GM23338 (cell line): Measurements from ENCODE around the gene FBXO31. TPM values are rescaled to one million over a fixed set of nuclear protein-coding genes. Genes with fewer than 3 reads are reported as not detected.

Experiments used
- ATAC-seq: fragments of 200-7000 bp; cut with Tn5 transposase; 3 replicates; pipeline ENCODE4 v1.9.1; 2020
- DNase-seq: peaks from one replicate; pipeline ENCODE4 v3.0.0-alpha.2; 2015; ENCODE audit warnings: low spot score
- H2AFZ ChIP-seq: fragments of 200-600 bp; sonication (generic); 2 replicates; pipeline ENCODE4 v1.8.0; 2016; ENCODE audit warnings: antibody characterized with exemption, mild to moderate bottlenecking, moderate library complexity
- H3F3A ChIP-seq: fragments of 200-600 bp; sonication (generic); replicated peaks from 2 replicates; pipeline ENCODE4 v1.8.0; 2017; ENCODE audit warnings: antibody characterized with exemption, mixed run types, low read depth
- H3K27ac ChIP-seq: fragments of 200-600 bp; sonication (generic); 2 replicates; pipeline ENCODE4 v1.6.1; 2016; ENCODE audit warnings: low read depth
- H3K27me3 ChIP-seq: fragments of 200-600 bp; sonication (generic); 2 replicates; pipeline ENCODE4 v1.8.0; 2016; ENCODE audit warnings: mild to moderate bottlenecking, mixed run types, moderate library complexity; ENCODE audit not compliant: insufficient read depth
- H3K36me3 ChIP-seq: fragments of 200-600 bp; sonication (generic); 2 replicates; pipeline ENCODE4 v1.8.0; 2016; ENCODE audit warnings: mild to moderate bottlenecking; ENCODE audit not compliant: insufficient read depth
- H3K4me1 ChIP-seq: fragments of 200-600 bp; sonication (generic); 2 replicates; pipeline ENCODE4 v1.8.0; 2016; ENCODE audit warnings: mild to moderate bottlenecking, moderate library complexity; ENCODE audit not compliant: insufficient read depth
- H3K4me2 ChIP-seq: fragments of 200-600 bp; sonication (generic); 2 replicates; pipeline ENCODE4 v1.7.1; 2017; ENCODE audit warnings: mixed run types
- H3K4me3 ChIP-seq: fragments of 200-600 bp; sonication (generic); 2 replicates; pipeline ENCODE4 v1.6.1; 2016; ENCODE audit warnings: mixed run types
- H3K79me2 ChIP-seq: fragments of 200-600 bp; sonication (generic); replicated peaks from 2 replicates; pipeline ENCODE4 v1.8.0; 2017; ENCODE audit warnings: mild to moderate bottlenecking; ENCODE audit not compliant: insufficient read depth
- H3K9me2 ChIP-seq: fragments of 200-600 bp; sonication (generic); 2 replicates; pipeline ENCODE4 v1.8.0; 2017; ENCODE audit not compliant: insufficient read depth
- H4K20me1 ChIP-seq: fragments of 200-600 bp; sonication (generic); replicated peaks from 2 replicates; pipeline ENCODE4 v1.8.0; 2017; ENCODE audit warnings: mild to moderate bottlenecking; ENCODE audit not compliant: insufficient read depth
- H3K27ac Mint-ChIP-seq: 2 replicates; pipeline ENCODE4 v1.8.0; 2020; ENCODE audit warnings: inconsistent platforms, mild to moderate bottlenecking, moderate library complexity, mixed read lengths
- H3K27me3 Mint-ChIP-seq: 3 replicates; pipeline ENCODE4 v1.8.0; 2022; ENCODE audit warnings: low read depth, mild to moderate bottlenecking, moderate library complexity, mixed read lengths, inconsistent platforms; ENCODE audit not compliant: insufficient read depth, poor library complexity
- H3K36me3 Mint-ChIP-seq: 3 replicates; pipeline ENCODE4 v1.8.0; 2021; ENCODE audit warnings: low read depth, mild to moderate bottlenecking, inconsistent platforms, moderate library complexity, mixed read lengths
- H3K4me1 Mint-ChIP-seq: 3 replicates; pipeline ENCODE4 v1.8.0; 2020; ENCODE audit warnings: mild to moderate bottlenecking, inconsistent platforms, mixed read lengths
- H3K4me3 Mint-ChIP-seq: 3 replicates; pipeline ENCODE4 v1.8.0; 2021; ENCODE audit warnings: moderate library complexity, mild to moderate bottlenecking, inconsistent platforms, mixed read lengths
- H3K9me3 Mint-ChIP-seq: 3 replicates; pipeline ENCODE4 v1.8.0; 2020; ENCODE audit warnings: moderate library complexity, mild to moderate bottlenecking, inconsistent platforms, mixed read lengths
- CTCF ChIP-seq, 2 experiments: fragments of 200-600 bp in 1 of 2; sonication (generic) in 1 of 2; conservative IDR thresholded peaks; 2 replicates each; pipeline versions ENCODE4 v1.5.1 to v1.6.1; 2016 to 2017; ENCODE audit warnings: antibody characterized with exemption in 2 of 2, low read depth in 2 of 2, mild to moderate bottlenecking in 2 of 2, moderate library complexity in 1 of 2
- POLR2AphosphoS5 ChIP-seq: IDR thresholded peaks from 2 replicates; pipeline ENCODE4 v1.6.1; 2016; ENCODE audit warnings: antibody characterized with exemption, low read depth
- polyA plus RNA-seq: library from polyadenylated mRNA; unstranded; fragments of >200 nt; fragmentation: Nextera tagmentation; extraction: Ambion mirVana; gene quantifications from 2 replicates; pipeline ENCODE4 v1.2.1, GENCODE V29; 2016
- total RNA-seq: library from RNA; depleted of rRNA; stranded (reverse); fragments of >200 nt; shearing (Covaris generic); gene quantifications from 2 replicates; pipeline ENCODE4 v1.2.3, GENCODE V29; 2014; rRNA removed

FBXO31 gene
- total and polyA plus RNA-seq, 2 experiments from 2014 or later = 7.0 to 23.8 TPM

DNA sequence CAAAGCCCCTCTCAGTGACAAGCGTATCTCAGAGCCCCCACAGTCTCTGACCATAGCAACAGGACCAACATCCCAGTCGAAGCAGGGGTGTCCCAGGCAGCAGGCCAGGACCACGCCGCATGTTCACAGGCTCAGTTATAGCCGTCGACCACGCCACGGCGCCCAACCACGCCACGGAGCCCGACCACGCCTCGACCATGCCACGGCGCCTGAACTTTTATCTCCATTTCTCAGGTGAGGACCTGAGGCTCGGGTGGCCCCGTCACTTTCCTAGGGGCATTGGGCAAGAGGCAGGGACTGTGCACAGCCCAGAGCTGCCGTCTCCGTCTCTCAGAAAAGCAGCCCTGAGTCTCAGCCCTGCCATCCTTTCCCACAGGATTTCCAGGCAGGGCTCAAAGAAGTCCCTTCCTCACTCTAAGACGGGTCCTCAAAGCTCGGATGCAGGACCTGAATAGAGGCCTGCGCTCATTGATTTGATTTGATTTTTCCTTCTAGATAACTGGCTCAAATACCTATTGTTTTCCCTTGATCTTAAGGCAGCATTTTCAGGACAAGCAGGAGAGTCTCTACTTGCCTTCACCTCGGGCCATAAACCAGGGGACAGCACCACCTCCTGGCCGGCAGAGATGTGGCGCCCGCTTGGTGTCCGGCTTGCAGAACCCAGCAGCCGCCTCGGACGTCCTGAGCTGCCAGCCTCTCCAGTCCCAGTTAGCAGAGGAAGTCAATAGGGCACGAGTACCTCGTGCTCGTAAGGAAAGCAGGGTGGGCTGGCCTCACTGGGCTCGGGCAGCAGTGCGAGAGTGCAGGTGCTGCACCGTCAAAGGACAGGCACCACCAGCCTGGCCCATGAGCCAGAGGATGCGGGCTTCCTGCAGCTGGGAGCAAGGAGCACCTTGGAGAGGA, 105.1 kb downstream of the FBXO31 start:
- no peak overlapping the region for H3K27ac ChIP-seq
- no peak overlapping the region for H3K4me3 ChIP-seq
- H3K4me1 ChIP-seq = no peaks in the 10 kb centered on the region
- peaks cover 6% of the 10 kb centered on the region for H3K27me3 Mint-ChIP-seq
- no peaks in the 10 kb centered on the region for H3K36me3 ChIP-seq
- no peak overlapping the region for H3K27ac Mint-ChIP-seq
- no peaks in the 10 kb centered on the region for H3K9me3 Mint-ChIP-seq
- TF ChIP-seq POLR2AphosphoS5 (no peak), CTCF (conservative IDR thresholded peaks at IDR 0.05; ENCODE audit: low read depth in 2 of 2) (peak; percentile 92 to 97)
- H2AFZ ChIP-seq = peak overlapping the region; percentile 93; the same call in 1 of the 2 replicates
- no peaks in the 10 kb centered on the region for H4K20me1 ChIP-seq
- DNase-seq (peak; percentile 91), ATAC-seq (peak; percentile 97)
- H3K4me1 Mint-ChIP-seq = peaks cover 8% of the 10 kb centered on the region; the same call in 2 of the 3 replicates
- no peaks in the 10 kb centered on the region for H3F3A ChIP-seq
- H3K4me3 Mint-ChIP-seq = no peak overlapping the region
- no peaks in the 10 kb centered on the region for H3K27me3 ChIP-seq
- no peaks in the 10 kb centered on the region for H3K79me2 ChIP-seq
- H3K36me3 Mint-ChIP-seq = no peaks in the 10 kb centered on the region
- H3K4me2 ChIP-seq = no peak overlapping the region
- H3K9me2 ChIP-seq = no peaks in the 10 kb centered on the region

Other genes starting within 250 kb of the FBXO31 start
- 1.2 and 1.9 TPM in 2 replicates for gene C16orf95, start 66.4 kb downstream of the FBXO31 start, total RNA-seq
- gene C16orf95, start 66.4 kb downstream of the FBXO31 start, polyA plus RNA-seq = 2.5 and 3.9 TPM in 2 replicates
- gene MAP1LC3B, start 8.6 kb upstream of the FBXO31 start, total RNA-seq = 35.9 and 42.6 TPM in 2 replicates
- 75.0 and 80.2 TPM in 2 replicates for gene MAP1LC3B, start 8.6 kb upstream of the FBXO31 start, polyA plus RNA-seq
- gene ZCCHC14, start 109.2 kb upstream of the FBXO31 start, total RNA-seq = 22.4 and 31.2 TPM in 2 replicates
- 6.8 and 7.6 TPM in 2 replicates for gene ZCCHC14, start 109.2 kb upstream of the FBXO31 start, polyA plus RNA-seq
- 35.2 and 38.3 TPM in 2 replicates for gene JPH3, start 218.7 kb upstream of the FBXO31 start, total RNA-seq
- 8.4 and 8.8 TPM in 2 replicates for gene JPH3, start 218.7 kb upstream of the FBXO31 start, polyA plus RNA-seq